Inflammatory macrophage treated with lipopolysaccharide for 1 hour (primary cell): Measurements from ENCODE around the gene ORAI3.

Source experiments
- DNase-seq, 2 donors: peaks; one replicate each; pipeline ENCODE4 v3.0.0-alpha.2; 2020 to 2022

ORAI3 gene

GRCh38 chr16:30992931-30993816, 44.3 kb downstream of the ORAI3 start:
- DNase-seq = no peak

GRCh38 chr16:30995927-30996323, 47.1 kb downstream of the ORAI3 start:
- no peak for DNase-seq

- DNase-seq = no peak
Measured at GRCh38 chr16:30996324-30996984, 47.6 kb downstream of the ORAI3 start.

GRCh38 chr16:30996985-30997724, 48.3 kb downstream of the ORAI3 start:
- peak; percentile 80 to 91 for DNase-seq

- DNase-seq = peak in 1 of 2 donors; percentile 34
Measured at GRCh38 chr16:30997725-30998711, 49.1 kb downstream of the ORAI3 start.

- DNase-seq = no peak
Measured at GRCh38 chr16:30998852-30999761, 50.2 kb downstream of the ORAI3 start.

- DNase-seq = peak in 1 of 2 donors; percentile 38
Measured at GRCh38 chr16:31000671-31001382, 52.0 kb downstream of the ORAI3 start.

GRCh38 chr16:31001507-31002249, 52.8 kb downstream of the ORAI3 start:
- no peak for DNase-seq

- DNase-seq = no peak
Measured at GRCh38 chr16:31002250-31002700, 53.4 kb downstream of the ORAI3 start.

GRCh38 chr16:31002862-31003341, 54.0 kb downstream of the ORAI3 start:
- DNase-seq = no peak

- no peak for DNase-seq
Measured at GRCh38 chr16:31003744-31004143, 54.9 kb downstream of the ORAI3 start.
